GM23248 (cell line): Measurements from ENCODE around the gene PRAMEF14.
"Not testable (repeated sequence)": the region's sequence is repeated elsewhere in the genome, so short reads cannot be mapped to it uniquely, and the experiment has no call there.

Experiments
- EZH2 ChIP-seq: fragments of 200-600 bp; sonication (generic); IDR thresholded peaks from 2 replicates; pipeline ENCODE4 v1.6.1; 2018; ENCODE audit warnings: antibody characterized with exemption, mild to moderate bottlenecking; ENCODE audit not compliant: insufficient read depth, poor library complexity, severe bottlenecking
- EZH2phosphoT487 ChIP-seq: fragments of 200-600 bp; sonication (generic); IDR thresholded peaks from 2 replicates; pipeline ENCODE4 v1.6.1; 2018; ENCODE audit warnings: antibody characterized with exemption, moderate library complexity, mild to moderate bottlenecking, low read depth; ENCODE audit not compliant: insufficient read depth

- TF ChIP-seq EZH2, EZH2phosphoT487: not testable (repeated sequence)
These were observed 19.6 kb upstream of the PRAMEF14 start for GRCh38 chr1:13366536-13366935.
